Fibroblast of skin of back (primary cell): ENCODE measurements around the gene NCL.
"Not testable (repeated sequence)": the region's sequence is repeated elsewhere in the genome, so short reads cannot be mapped to it uniquely, and the experiment has no call there.

ENCODE experiments used
- DNase-seq: peaks from one replicate; pipeline ENCODE4 v3.0.0-alpha.2; 2013

NCL gene

GRCh38 chr2:231429901-231430300 lies 34.4 kb downstream of the NCL start:
- DNase-seq: no peak

GRCh38 chr2:231429152-231429551 lies 35.1 kb downstream of the NCL start:
- no peak for DNase-seq

- no peak for DNase-seq
Observed at GRCh38 chr2:231427116-231427515, 37.2 kb downstream of the NCL start.

GRCh38 chr2:231425811-231426703 lies 38.2 kb downstream of the NCL start:
- DNase-seq: no peak

- no peak for DNase-seq
Observed at GRCh38 chr2:231425291-231425810, 38.9 kb downstream of the NCL start.

GRCh38 chr2:231423176-231423575 lies 41.1 kb downstream of the NCL start:
- DNase-seq: no peak

- no peak for DNase-seq
Observed at GRCh38 chr2:231422056-231422455, 42.2 kb downstream of the NCL start.

- no peak for DNase-seq
Observed at GRCh38 chr2:231421051-231421580, 43.2 kb downstream of the NCL start.

- no peak for DNase-seq
Observed at GRCh38 chr2:231418820-231419640, 45.3 kb downstream of the NCL start.

- DNase-seq: no peak
Observed at GRCh38 chr2:231415029-231415428, 49.3 kb downstream of the NCL start.

- no peak for DNase-seq
Observed at GRCh38 chr2:231413921-231414476, 50.3 kb downstream of the NCL start.

GRCh38 chr2:231413456-231413855 lies 50.8 kb downstream of the NCL start:
- no peak for DNase-seq

GRCh38 chr2:231412618-231412963 lies 51.7 kb downstream of the NCL start:
- no peak for DNase-seq

- peak; percentile 83 for DNase-seq
Observed at GRCh38 chr2:231411831-231412617, 52.3 kb downstream of the NCL start.

GRCh38 chr2:231411237-231411636 lies 53.0 kb downstream of the NCL start:
- no peak for DNase-seq

- no peak for DNase-seq
Observed at GRCh38 chr2:231410293-231411004, 53.8 kb downstream of the NCL start.

- DNase-seq: no peak
Observed at GRCh38 chr2:231409776-231410175, 54.5 kb downstream of the NCL start.

- not testable (repeated sequence) for DNase-seq
Observed at GRCh38 chr2:231408304-231408703, 56.0 kb downstream of the NCL start.

- not testable (repeated sequence) for DNase-seq
Observed at GRCh38 chr2:231407686-231408085, 56.6 kb downstream of the NCL start.

GRCh38 chr2:231405601-231406367 lies 58.5 kb downstream of the NCL start:
- peak; percentile 18 for DNase-seq

- DNase-seq: not testable (repeated sequence)
Observed at GRCh38 chr2:231404183-231404578, 60.1 kb downstream of the NCL start.
